Esophagus muscularis mucosa (tissue), 4 donors: ENCODE results near the gene RUSC1. TPM values are rescaled to one million over a fixed set of nuclear protein-coding genes. Genes with fewer than 3 reads are reported as not detected.
"Not testable (repeated sequence)": the region's sequence is repeated elsewhere in the genome, so short reads cannot be mapped to it uniquely, and the experiment has no call there.

Source experiments
- DNase-seq: peaks from one replicate; pipeline ENCODE4 v3.0.0-alpha.2; 2017; ENCODE audit errors: extremely low spot score
- H3K27ac ChIP-seq, 4 donors: fragments of 200-600 bp; sonication (generic); replicated peaks in 1 of 4; 1 replicate in 3 of 4; 2 replicates in 1 of 4; pipeline ENCODE4 v1.5.1; 2016 to 2019; ENCODE audit warnings: mild to moderate bottlenecking in 1 of 4
- H3K27me3 ChIP-seq, 4 donors: fragments of 200-600 bp; sonication (generic); one replicate each; pipeline versions ENCODE4 v1.5.1 to v1.6.0; 2016 to 2019
- H3K36me3 ChIP-seq, 4 donors: fragments of 200-600 bp; sonication (generic); one replicate each; pipeline ENCODE4 v1.5.1; 2016 to 2019
- H3K4me1 ChIP-seq, 4 donors: fragments of 200-600 bp; sonication (generic); one replicate each; pipeline ENCODE4 v1.5.1; 2016 to 2019
- H3K4me3 ChIP-seq, 4 donors: fragments of 200-600 bp; sonication (generic); 1 replicate in 2 of 4; 2 replicates in 2 of 4; pipeline ENCODE4 v1.5.1; 2016 to 2019; ENCODE audit warnings: mild to moderate bottlenecking in 4 of 4, moderate library complexity in 1 of 4
- H3K9me3 ChIP-seq, 4 donors: fragments of 200-600 bp; sonication (generic); 1 replicate in 3 of 4; 2 replicates in 1 of 4; pipeline ENCODE4 v1.5.1; 2016 to 2019
- CTCF ChIP-seq, 3 experiments: fragments of 200-600 bp in 2 of 3; fragments of 450-650 bp in 1 of 3; sonication (generic) in 2 of 3; IDR thresholded peaks; one replicate each; pipeline ENCODE4 v1.5.1; 2017 to 2019; ENCODE audit warnings: antibody characterized with exemption in 3 of 3, mild to moderate bottlenecking in 2 of 3, moderate library complexity in 1 of 3
- EP300 ChIP-seq: sonication (generic); formaldehyde crosslinking; IDR thresholded peaks from one replicate; pipeline ENCODE4 v1.6.1; 2017; ENCODE audit warnings: antibody characterized with exemption
- POLR2A ChIP-seq: fragments of 450-650 bp; IDR thresholded peaks from one replicate; pipeline ENCODE4 v1.6.1; 2017; ENCODE audit warnings: antibody characterized with exemption, moderate library complexity, mild to moderate bottlenecking, low read depth
- POLR2AphosphoS5 ChIP-seq, 2 donors: sonication (generic); formaldehyde crosslinking; IDR thresholded peaks; one replicate each; pipeline ENCODE4 v1.6.1; 2017; ENCODE audit warnings: antibody characterized with exemption in 2 of 2
- WGBS: methylation state at CpG from one replicate; pipeline ENCODE4 v1.1.5; 2018; 5-methylcytosine and 5-hydroxymethylcytosine counted together
- intact Hi-C: fragments of 100-400 bp; cut with DNase I; formaldehyde crosslinking; loops from one replicate; pipeline ENCODE4 v1.15.1; 2023
- total RNA-seq, 4 donors: library from RNA; depleted of rRNA; stranded (reverse); fragments of >200 nt; gene quantifications; one replicate each; pipeline versions ENCODE4 v1.1.0 to v1.2.1, GENCODE V29; 2016

The RUSC1 gene
- total RNA-seq, 4 donors from 2014 or later = 15.6 to 35.4 (median 27.2) TPM

GRCh38 chr1:155326631-155327037 lies 5.9 kb downstream of the RUSC1 start:
- Histone ChIP-seq H3K4me3 (no peak overlapping the region), H3K9me3 (no peaks in the 10 kb centered on the region), H3K4me1 (peaks cover 20 to 52% (median 39%) of the 10 kb centered on the region in 4 donors), H3K27me3 (no peaks in the 10 kb centered on the region), H3K27ac (no peak overlapping the region), H3K36me3 (peaks cover 21 to 58% (median 37%) of the 10 kb centered on the region in 4 donors)
- intact Hi-C loops = no loop called here
- no peak for DNase-seq
- no peak for TF ChIP-seq CTCF (IDR thresholded peaks at IDR 0.05)
- TF ChIP-seq POLR2A = no peak
- no peak for TF ChIP-seq POLR2AphosphoS5 (IDR thresholded peaks at IDR 0.05)
- no peak for TF ChIP-seq EP300
- WGBS = 83% methylated on average over 3 of the region's 7 CpGs

DNA sequence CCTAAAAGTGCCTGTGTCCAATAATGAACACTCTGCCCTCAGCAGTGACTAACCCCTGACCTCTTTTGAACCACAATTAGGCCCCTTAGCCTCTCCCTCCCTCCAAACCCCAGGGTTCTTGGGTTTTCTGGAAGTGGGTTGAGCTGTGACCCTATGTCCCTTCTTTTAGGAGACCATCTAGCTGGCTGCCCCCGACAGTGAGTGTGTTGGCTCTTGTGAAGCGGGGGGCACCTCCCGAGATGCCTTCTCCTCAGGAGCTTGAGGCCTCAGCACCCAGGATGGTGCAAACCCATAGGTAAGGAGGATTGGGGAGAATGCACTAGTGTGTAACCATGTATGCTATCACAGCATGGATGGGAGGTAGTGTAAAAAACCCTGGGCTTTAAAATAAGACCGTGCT lies 7.3 kb downstream of the RUSC1 start:
- H3K4me1 ChIP-seq = peaks cover 9 to 38% (median 26%) of the 10 kb centered on the region in 4 donors
- H3K27ac ChIP-seq = no peak overlapping the region
- no peak overlapping the region for H3K4me3 ChIP-seq
- H3K27me3 ChIP-seq = no peaks in the 10 kb centered on the region
- WGBS = 58% methylated on average over 1 of the region's 4 CpGs
- no peak for TF ChIP-seq POLR2A
- no peak for TF ChIP-seq EP300
- no peaks in the 10 kb centered on the region for H3K9me3 ChIP-seq
- peaks cover 21 to 63% (median 39%) of the 10 kb centered on the region in 4 donors for H3K36me3 ChIP-seq
- intact Hi-C loops = no loop called here
- DNase-seq = no peak

GRCh38 chr1:155328856-155329255 lies 8.2 kb downstream of the RUSC1 start:
- DNase-seq, H3K27ac ChIP-seq, H3K9me3 ChIP-seq, H3K4me3 ChIP-seq, H3K27me3 ChIP-seq, intact Hi-C loops: not testable (repeated sequence)
- WGBS = 71% methylated on average over 7 of the region's 7 CpGs
- H3K4me1 ChIP-seq = peaks cover 9 to 37% (median 25%) of the 10 kb centered on the region in 4 donors
- H3K36me3 ChIP-seq = peaks cover 25 to 71% (median 43%) of the 10 kb centered on the region in 4 donors

DNA sequence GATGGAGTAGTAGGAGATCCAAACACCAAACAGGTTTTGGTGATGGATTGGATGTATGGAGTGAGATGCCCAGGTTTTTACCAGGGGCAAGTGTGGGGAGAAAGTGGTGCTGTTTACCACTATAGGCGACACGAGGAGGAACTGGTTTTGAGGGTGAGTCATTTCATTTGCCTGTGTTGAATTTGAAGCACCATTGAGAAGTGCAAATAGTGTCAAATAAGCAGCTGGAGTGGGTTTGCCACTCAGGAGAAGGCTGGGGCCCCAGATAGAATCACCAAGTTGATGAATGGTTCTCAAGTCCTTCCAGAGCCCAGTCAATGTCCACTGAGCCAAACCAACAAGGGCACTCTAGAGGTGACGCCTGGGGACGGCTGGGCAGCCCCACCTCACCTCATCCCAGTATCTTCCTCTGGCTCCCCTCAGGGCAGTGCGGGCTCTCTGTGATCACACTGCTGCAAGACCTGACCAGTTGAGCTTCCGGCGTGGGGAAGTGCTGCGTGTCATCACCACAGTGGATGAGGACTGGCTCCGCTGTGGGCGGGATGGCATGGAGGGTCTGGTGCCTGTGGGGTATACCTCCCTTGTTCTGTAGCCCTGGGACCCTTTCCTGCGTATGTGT lies 9.4 kb downstream of the RUSC1 start:
- no peaks in the 10 kb centered on the region for H3K27me3 ChIP-seq
- WGBS = 88% methylated on average over 11 of the region's 11 CpGs
- H3K36me3 ChIP-seq = peaks cover 25 to 82% (median 49%) of the 10 kb centered on the region in 4 donors
- no peak for TF ChIP-seq CTCF (IDR thresholded peaks at IDR 0.05)
- no peak for TF ChIP-seq EP300
- TF ChIP-seq POLR2A = no peak
- no peaks in the 10 kb centered on the region for H3K9me3 ChIP-seq
- peaks cover 7 to 32% (median 21%) of the 10 kb centered on the region in 4 donors for H3K4me1 ChIP-seq
- DNase-seq = no peak
- intact Hi-C loops = no loop called here
- no peak overlapping the region for H3K27ac ChIP-seq
- H3K4me3 ChIP-seq = no peak overlapping the region

DNA sequence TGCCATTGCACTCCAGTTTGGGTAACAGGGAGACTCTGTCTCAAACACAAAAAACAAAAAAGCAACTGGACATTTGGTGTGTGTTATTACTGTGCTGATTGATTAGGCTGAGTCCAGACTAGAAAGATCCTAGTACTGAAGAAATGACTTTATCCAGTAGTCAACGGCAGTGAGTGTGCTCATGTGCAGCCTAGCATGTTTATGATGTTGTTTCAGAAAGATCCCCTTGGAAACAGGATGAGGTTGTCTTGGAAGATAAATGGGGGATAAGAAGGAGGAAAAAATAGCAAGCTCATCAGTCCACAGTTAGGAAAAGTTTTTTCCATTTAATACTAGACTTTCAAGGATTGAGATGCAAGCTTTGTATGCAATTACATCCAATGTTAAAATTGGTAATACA lies 14.3 kb downstream of the RUSC1 start:
- H3K27ac ChIP-seq = no peak overlapping the region
- no peaks in the 10 kb centered on the region for H3K27me3 ChIP-seq
- intact Hi-C loops = no loop called here
- TF ChIP-seq POLR2AphosphoS5 (IDR thresholded peaks at IDR 0.05) (no peak), CTCF (IDR thresholded peaks at IDR 0.05) (no peak), EP300 (no peak), POLR2A (no peak)
- WGBS = 36% methylated on average over 1 of the region's 1 CpG
- peaks cover 43 to 89% (median 69%) of the 10 kb centered on the region in 4 donors for H3K36me3 ChIP-seq
- H3K4me1 ChIP-seq = no peaks in the 10 kb centered on the region
- no peak overlapping the region for H3K4me3 ChIP-seq
- no peaks in the 10 kb centered on the region for H3K9me3 ChIP-seq
- no peak for DNase-seq
